ENCODE measurements around the gene TGFB1.

TGFB1 gene

GRCh38 chr19:41319500-41320184 is 34.1 kb downstream of the TGFB1 start:
- no peak for DNase-seq

- DNase-seq: no peak
Observed at GRCh38 chr19:41318696-41319499, 34.8 kb downstream of the TGFB1 start.

DNA sequence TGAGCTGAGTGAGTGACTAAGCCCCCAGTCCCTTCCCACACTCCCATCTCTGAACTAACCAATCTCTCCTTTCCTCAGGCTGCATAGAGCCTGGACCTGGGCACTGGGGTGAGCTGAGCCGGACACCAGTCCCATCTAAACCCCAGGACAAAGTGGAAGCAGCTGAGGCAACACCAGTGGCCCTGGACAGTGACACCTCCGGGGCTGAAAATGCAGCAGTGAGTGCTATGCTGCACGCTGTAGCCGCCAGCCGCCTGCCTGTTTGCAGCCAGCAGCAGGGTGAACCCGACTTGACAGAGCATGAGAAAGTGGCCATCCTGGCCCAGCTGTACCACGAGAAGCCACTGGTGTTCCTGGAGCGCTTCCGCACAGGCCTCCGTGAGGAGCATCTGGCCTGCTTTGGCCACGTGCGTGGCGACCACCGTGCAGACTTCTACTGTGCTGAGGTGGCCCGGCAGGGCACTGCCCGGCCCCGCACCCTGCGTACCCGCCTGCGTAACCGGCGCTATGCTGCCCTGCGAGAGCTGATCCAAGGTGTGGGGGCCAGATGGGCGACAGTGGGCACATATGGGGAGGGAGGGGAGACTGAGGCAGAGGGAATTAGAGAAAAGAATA is 37.3 kb downstream of the TGFB1 start:
- no peak for DNase-seq

- DNase-seq: no peak
Observed at GRCh38 chr19:41311613-41312012, 42.1 kb downstream of the TGFB1 start.

DNA sequence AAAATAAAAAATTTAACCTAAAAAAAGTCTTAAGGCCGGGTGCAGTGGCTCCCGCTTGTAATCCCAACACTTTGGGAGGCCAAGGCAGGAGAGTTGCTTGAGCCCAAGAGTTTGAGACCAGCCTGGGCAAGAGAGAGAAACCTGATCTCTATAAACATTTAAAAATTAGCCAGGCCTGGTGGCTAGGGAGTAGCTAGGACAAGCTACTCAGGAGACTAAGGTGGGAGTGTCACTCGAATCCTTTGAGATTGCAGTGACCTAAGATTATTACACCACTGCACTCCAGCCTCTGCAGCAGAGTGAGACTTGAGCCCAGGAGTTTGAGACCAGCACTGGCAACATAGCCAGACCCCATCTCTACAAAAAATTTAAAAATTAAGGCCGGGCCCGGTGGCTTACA is 42.6 kb downstream of the TGFB1 start:
- DNase-seq: no peak

DNA sequence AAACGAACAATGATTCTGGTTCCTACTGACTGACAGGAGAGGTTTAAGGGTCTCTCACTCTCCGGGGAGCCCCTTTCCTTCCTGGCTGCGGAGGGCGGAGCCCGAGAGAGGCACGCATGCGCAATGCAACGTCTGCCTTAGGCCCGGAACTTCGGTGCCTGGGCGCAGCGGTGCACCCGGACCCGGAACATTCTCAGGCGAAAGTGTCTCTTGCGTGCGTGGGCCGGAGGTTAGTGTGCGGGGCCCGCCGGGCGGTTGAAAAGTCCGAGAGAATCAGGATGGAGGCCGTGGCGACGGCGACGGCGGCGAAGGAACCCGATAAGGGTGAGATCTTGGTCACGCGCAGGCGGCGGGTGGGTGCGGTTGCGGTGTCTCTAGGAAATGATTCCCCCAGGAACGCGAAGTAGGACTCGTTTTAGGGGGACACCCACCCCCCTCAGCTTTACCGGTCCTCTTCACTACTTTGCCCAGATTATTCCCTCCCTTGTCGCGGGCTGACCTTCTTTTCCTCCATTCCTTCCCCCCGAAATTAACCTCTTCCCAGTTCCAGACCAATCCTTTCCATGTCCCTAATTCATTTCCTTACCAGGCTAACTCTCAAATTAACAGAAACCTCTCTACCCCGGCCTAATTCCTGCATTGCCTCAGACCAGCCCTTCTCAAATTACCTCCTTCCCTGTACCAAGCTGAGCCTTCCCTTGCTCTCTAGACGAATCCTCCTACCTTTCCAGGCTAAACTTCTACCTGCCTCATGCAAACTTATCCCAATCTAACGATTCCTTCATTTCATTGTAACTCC is 43.5 kb downstream of the TGFB1 start, which contains the start of gene CCDC97:
TSS of gene CCDC97 (plus strand) at position 140 of the 799 bp plus-strand sequence. CDS start at position 279, 139 bp downstream.
- DNase-seq: peak; percentile 88

GRCh38 chr19:41309180-41310032 is 44.3 kb downstream of the TGFB1 start:
- DNase-seq: no peak

- peak; percentile 90 for DNase-seq
Observed at GRCh38 chr19:41308450-41309179, 45.1 kb downstream of the TGFB1 start.

DNA sequence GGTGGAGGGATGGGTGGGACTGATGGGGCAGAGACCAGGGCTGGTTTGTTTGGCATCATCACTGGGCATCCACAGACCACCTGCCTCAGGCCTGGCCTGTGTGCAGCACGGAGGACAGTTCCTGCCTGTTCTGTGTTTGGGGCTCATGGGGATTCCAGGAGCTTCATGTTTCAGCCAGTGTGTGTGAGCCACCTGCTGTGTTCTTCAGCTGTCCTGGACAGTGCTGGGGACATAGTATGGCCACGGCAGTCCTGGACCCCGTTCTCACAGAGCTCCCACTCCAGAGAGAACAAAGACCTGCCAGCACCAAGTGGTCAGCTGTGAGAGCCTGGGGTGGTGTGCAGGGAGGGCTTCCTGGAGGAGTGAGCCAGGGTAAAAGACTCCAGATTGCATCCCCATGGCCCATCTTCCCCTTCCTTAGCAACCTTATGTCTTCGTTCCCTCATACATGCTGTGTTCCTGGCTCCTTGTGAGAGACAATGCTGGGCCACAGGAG is 45.7 kb downstream of the TGFB1 start:
- DNase-seq: no peak

- DNase-seq: no peak
Observed at GRCh38 chr19:41307090-41307875, 46.4 kb downstream of the TGFB1 start.

DNA sequence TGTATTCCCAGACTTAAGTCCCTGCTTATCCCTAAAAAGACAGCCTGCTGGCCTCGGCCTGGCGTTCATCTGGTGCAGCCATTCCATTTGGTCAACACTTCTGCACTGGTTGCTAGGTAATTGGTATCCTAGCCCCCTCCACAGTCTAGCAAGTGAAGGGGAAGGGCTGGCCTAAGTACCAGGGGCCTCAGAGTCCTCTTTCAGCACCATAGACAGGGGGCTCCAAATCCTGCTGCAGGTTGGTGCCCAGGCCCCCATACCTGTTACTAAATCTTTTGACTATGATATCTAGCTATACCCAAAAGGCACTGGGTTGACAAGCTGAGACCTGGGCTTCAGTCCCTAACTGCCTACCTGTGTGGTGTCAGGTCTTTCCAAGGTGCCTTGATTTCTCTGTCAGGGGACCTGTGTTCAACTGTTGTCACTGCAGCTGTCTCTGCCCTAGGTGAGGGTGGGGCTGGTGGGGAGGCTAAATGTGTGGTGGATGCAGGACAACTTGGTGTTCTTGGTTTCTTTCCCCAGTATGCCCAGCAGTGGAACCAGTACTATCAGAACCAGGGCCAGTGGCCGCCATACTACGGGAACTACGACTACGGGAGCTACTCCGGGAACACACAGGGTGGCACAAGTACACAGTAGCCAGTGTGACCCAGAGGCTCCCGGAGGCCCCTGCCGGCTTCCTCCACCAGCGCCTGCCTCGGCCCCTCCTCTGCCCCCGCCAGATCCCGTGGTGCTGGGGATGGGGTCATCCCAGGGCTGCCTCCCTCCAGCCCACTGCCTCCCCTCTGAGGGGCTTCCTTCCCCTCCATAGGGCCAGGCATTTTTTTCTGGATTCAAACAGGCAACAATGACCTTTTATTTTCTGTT is 47.6 kb downstream of the TGFB1 start:
- no peak for DNase-seq

DNA sequence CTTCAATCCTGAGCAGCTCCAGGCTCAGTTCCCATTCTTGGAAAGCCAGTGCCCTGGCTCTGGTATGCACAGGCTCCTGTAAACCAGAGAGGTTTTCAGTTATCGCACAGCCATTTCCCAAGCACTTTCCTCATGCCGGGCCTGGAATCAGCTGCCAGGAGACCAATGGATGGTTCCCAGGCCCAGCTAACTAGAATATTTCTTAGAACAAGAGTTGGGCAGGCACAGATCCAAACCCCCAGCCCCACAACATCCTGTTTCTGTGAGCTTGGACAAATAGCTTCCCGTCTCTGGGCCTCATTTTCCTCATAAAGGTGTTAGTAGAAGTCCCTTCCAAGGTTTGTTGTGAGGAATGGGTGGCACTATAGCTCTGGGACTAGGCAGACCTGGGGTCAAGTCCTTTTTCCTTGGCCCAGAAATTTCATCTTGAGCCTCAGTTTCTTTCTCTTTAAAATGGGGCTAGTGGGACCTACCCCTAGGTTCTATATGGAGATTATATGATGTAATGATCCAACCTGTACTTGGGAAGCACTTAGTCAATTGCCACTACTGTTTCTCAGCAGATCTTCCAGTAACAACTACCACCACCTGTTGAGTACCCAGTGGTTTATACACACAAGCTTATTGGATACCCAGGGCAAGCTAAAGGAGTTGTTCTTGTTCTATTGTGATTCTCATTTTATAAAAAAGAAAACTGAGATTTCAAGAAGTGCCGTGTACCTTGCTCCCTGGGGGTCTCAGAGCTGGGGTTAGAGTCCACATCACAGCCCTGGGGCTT is 48.8 kb downstream of the TGFB1 start:
- no peak for DNase-seq

GRCh38 chr19:41303954-41304353 is 49.8 kb downstream of the TGFB1 start:
- DNase-seq: no peak

- DNase-seq: peak; percentile 58
Observed at GRCh38 chr19:41302624-41303351, 50.9 kb downstream of the TGFB1 start.

DNA sequence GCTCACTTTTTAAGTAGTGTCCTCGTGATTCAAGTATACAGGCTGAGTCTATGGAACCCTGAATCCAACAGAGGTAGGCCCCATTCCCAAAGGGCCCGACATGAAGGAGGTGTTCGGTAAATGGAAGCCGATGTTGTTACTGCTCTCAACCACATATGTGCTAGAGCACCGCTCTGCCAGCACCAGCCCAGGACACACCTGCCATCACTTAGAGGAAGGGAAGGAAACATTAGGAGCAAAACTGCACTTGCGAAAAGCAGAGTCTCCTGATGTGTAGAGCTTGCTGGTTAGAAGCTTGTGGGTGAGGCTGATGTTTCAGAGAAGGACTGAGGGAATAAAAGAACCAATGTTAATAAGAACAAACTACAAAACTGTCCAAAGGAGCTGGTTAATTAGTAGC is 53.2 kb downstream of the TGFB1 start:
- DNase-seq: no peak

GRCh38 chr19:41299755-41300089 is 54.0 kb downstream of the TGFB1 start:
- DNase-seq: peak; percentile 40

- no peak for DNase-seq
Observed at GRCh38 chr19:41299046-41299754, 54.5 kb downstream of the TGFB1 start.
